OCI-LY1 (cell line): ENCODE results near the gene RAET1L.

Source experiments
- H2AFZ ChIP-seq: fragments of 200-600 bp; sonication (generic), shearing (Covaris generic); 2 replicates; pipeline ENCODE4 v1.6.0; 2014; ENCODE audit warnings: antibody characterized with exemption, mild to moderate bottlenecking, low read length
- H3F3A ChIP-seq: fragments of 200-600 bp; sonication (generic), shearing (Covaris generic); 2 replicates; pipeline ENCODE4 v1.6.0; 2014; ENCODE audit warnings: mild to moderate bottlenecking, antibody characterized with exemption, low read length, moderate library complexity; ENCODE audit not compliant: insufficient read depth
- H3K27ac ChIP-seq: fragments of 200-600 bp; sonication (generic); 2 replicates; pipeline ENCODE4 v1.5.1; 2014; ENCODE audit warnings: low read length, mixed run types, mild to moderate bottlenecking, low read depth; ENCODE audit not compliant: poor library complexity, severe bottlenecking
- H3K27me3 ChIP-seq: fragments of 200-600 bp; sonication (generic); 2 replicates; pipeline ENCODE4 v1.6.0; 2014; ENCODE audit warnings: antibody characterized with exemption, mild to moderate bottlenecking, low read length, moderate library complexity; ENCODE audit not compliant: insufficient read depth
- H3K36me3 ChIP-seq: fragments of 200-600 bp; sonication (generic); 2 replicates; pipeline ENCODE4 v1.6.1; 2014; ENCODE audit warnings: mild to moderate bottlenecking, antibody characterized with exemption, low read length, moderate library complexity, mixed read lengths; ENCODE audit not compliant: insufficient read depth
- H3K4me1 ChIP-seq: fragments of 200-600 bp; sonication (generic); 2 replicates; pipeline ENCODE4 v1.5.1; 2014; ENCODE audit warnings: mild to moderate bottlenecking, low read length, moderate library complexity; ENCODE audit not compliant: insufficient read depth, severe bottlenecking
- H3K4me2 ChIP-seq: fragments of 200-600 bp; sonication (generic), shearing (Covaris generic); 2 replicates; pipeline ENCODE4 v1.6.1; 2014; ENCODE audit warnings: low read length
- H3K4me3 ChIP-seq: fragments of 200-600 bp; sonication (generic); 2 replicates; pipeline ENCODE4 v1.5.1; 2014; ENCODE audit warnings: low read length, low read depth, mild to moderate bottlenecking, mixed read lengths; ENCODE audit not compliant: poor library complexity, severe bottlenecking
- H3K79me2 ChIP-seq: fragments of 200-600 bp; shearing (Covaris generic); 2 replicates; pipeline ENCODE4 v1.6.1; 2016; ENCODE audit warnings: mixed run types, low read length, mixed read lengths; ENCODE audit not compliant: insufficient read depth
- H3K9ac ChIP-seq: fragments of 200-600 bp; sonication (generic), shearing (Covaris generic); 2 replicates; pipeline ENCODE4 v1.6.1; 2014; ENCODE audit warnings: mild to moderate bottlenecking, low read length, mixed read lengths
- H3K9me2 ChIP-seq: fragments of 200-600 bp; sonication (generic), shearing (Covaris generic); 2 replicates; pipeline ENCODE4 v1.6.1; 2014; ENCODE audit warnings: low read depth, mild to moderate bottlenecking, low read length, mixed read lengths
- H3K9me3 ChIP-seq: fragments of 200-600 bp; shearing (Covaris generic); 2 replicates; pipeline ENCODE4 v1.6.1; 2014; ENCODE audit warnings: low read length, mixed read lengths
- H4K20me1 ChIP-seq: fragments of 200-600 bp; sonication (generic), shearing (Covaris generic); 2 replicates; pipeline ENCODE4 v1.6.0; 2016; ENCODE audit warnings: mild to moderate bottlenecking, low read length; ENCODE audit not compliant: insufficient read depth
- CTCF ChIP-seq: fragments of 200-600 bp; sonication (generic), shearing (Covaris generic); IDR thresholded peaks from 2 replicates; pipeline ENCODE4 v1.5.1; 2017; ENCODE audit warnings: mild to moderate bottlenecking, antibody characterized with exemption, low read length, moderate library complexity, mixed read lengths
- EZH2 ChIP-seq: fragments of 200-600 bp; sonication (generic), shearing (Covaris generic); IDR thresholded peaks from 2 replicates; pipeline ENCODE4 v1.8.0; 2017; ENCODE audit warnings: borderline replicate concordance, mixed run types, mild to moderate bottlenecking, antibody characterized with exemption, low read length, moderate library complexity, mixed read lengths

Gene RAET1L

DNA sequence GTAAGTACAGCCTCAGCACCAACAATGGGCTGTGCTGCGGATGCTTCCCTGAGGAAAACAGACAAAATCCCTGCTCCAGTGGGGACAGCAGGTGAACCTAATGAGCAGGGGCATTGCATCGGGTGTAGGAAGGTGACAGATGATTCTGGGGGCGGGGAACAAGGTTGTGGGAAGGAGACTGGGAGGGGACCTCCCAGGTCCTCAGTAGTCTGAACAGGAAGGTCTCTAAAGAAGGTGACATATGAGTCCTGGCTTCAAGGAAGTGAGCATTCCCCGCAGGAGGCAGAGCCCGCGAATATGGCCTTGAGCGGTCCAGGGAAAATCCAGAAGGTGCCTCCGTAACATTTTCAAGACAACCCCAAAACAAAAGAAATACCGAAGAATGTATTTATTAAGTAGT lies 42.2 kb downstream of the RAET1L start:
- H3K9ac ChIP-seq, result no peak overlapping the region
- no peaks in the 10 kb centered on the region for H3F3A ChIP-seq
- no peaks in the 10 kb centered on the region for H3K9me2 ChIP-seq
- no peak overlapping the region for H3K4me2 ChIP-seq
- H3K36me3 ChIP-seq, result no peaks in the 10 kb centered on the region
- H3K27me3 ChIP-seq, result no peaks in the 10 kb centered on the region
- no peaks in the 10 kb centered on the region for H3K9me3 ChIP-seq
- H3K4me3 ChIP-seq, result no peak overlapping the region
- H2AFZ ChIP-seq, result no peak overlapping the region
- H4K20me1 ChIP-seq, result no peaks in the 10 kb centered on the region
- TF ChIP-seq EZH2 (no peak), CTCF (no peak)
- H3K4me1 ChIP-seq, result no peaks in the 10 kb centered on the region
- no peak overlapping the region for H3K27ac ChIP-seq
- no peaks in the 10 kb centered on the region for H3K79me2 ChIP-seq

- TF ChIP-seq CTCF, result no peak
- TF ChIP-seq EZH2, result no peak
- H3K27me3 ChIP-seq, result no peaks in the 10 kb centered on the region
- H3K4me1 ChIP-seq, result no peaks in the 10 kb centered on the region
- no peaks in the 10 kb centered on the region for H3F3A ChIP-seq
- H2AFZ ChIP-seq, result no peak overlapping the region
- H3K9ac ChIP-seq, result no peak overlapping the region
- H3K27ac ChIP-seq, result no peak overlapping the region
- no peaks in the 10 kb centered on the region for H3K9me2 ChIP-seq
- no peaks in the 10 kb centered on the region for H3K9me3 ChIP-seq
- no peaks in the 10 kb centered on the region for H3K36me3 ChIP-seq
- no peak overlapping the region for H3K4me2 ChIP-seq
- no peaks in the 10 kb centered on the region for H3K79me2 ChIP-seq
- H4K20me1 ChIP-seq, result no peaks in the 10 kb centered on the region
- H3K4me3 ChIP-seq, result no peak overlapping the region
Observed at GRCh38 chr6:149979293-149979692, 46.0 kb downstream of the RAET1L start.

DNA sequence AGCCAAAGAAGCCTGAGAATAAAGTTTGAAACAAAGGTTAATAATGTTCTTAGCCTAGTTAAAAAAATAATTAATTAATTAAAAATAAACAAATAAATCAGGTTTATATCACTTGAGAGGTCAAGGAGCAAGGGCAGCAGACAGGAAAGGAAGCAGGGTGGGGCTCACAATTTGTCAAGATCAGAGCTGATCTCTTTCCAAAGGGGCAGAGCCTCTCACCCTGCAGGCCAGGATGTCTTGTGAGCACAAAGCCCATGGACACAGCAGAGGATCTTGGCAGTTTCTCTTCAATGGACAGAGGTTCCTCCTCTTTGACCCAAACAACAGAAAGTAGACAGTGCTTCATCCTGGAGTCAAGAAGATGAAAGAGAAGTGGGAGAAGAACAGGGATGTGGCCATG lies 46.7 kb downstream of the RAET1L start:
- Histone ChIP-seq H3F3A (no peaks in the 10 kb centered on the region), H3K9ac (no peak overlapping the region), H3K79me2 (no peaks in the 10 kb centered on the region), H3K4me2 (no peak overlapping the region), H3K9me3 (no peaks in the 10 kb centered on the region), H3K36me3 (no peaks in the 10 kb centered on the region), H3K27ac (no peak overlapping the region), H3K4me1 (no peaks in the 10 kb centered on the region), H3K27me3 (no peaks in the 10 kb centered on the region), H3K9me2 (no peaks in the 10 kb centered on the region), H2AFZ (no peak overlapping the region), H3K4me3 (no peak overlapping the region), H4K20me1 (no peaks in the 10 kb centered on the region)
- no peak for TF ChIP-seq CTCF
